A549 (cell line): ENCODE results near the gene IGF1. TPM values are rescaled to one million over a fixed set of nuclear protein-coding genes. Genes with fewer than 3 reads are reported as not detected.
A peak's percentile ranks its signal among the peaks of the same experiment; 100 is the strongest.

Source experiments
- ATAC-seq, 2 experiments: fragments of 200-7000 bp in 1 of 2; fragments of >200 bp in 1 of 2; cut with Nextera tagmentation in 1 of 2; cut with Tn5 transposase in 1 of 2; 3 replicates each; pipeline versions ENCODE4 v1.8.0 to v1.9.1; 2018 to 2020; ENCODE audit warnings: mild to moderate bottlenecking in 1 of 2, moderate library complexity in 1 of 2
- CTCF ChIA-PET: fragments of 300-600 bp; sonication (Branson Sonifier 250); formaldehyde crosslinking; extraction: SDS; loops from one replicate; lab custom pipeline; 2021; ENCODE audit warnings: antibody characterized with exemption, inconsistent platforms; lab: Yijun Ruan, JAX
- POLR2A ChIA-PET: fragments of 350-600 bp; formaldehyde crosslinking; extraction: SDS; loops from one replicate; lab custom pipeline; 2021; ENCODE audit warnings: antibody characterized with exemption, inconsistent platforms; lab: Yijun Ruan, JAX
- DNase-seq, 2 experiments: peaks; one replicate each; pipeline versions ENCODE4 v3.0.0 to v3.0.0-alpha.2; 2011 to 2016; ENCODE audit warnings: low read depth in 1 of 2, low spot score in 1 of 2
- FAIRE-seq: peaks from 2 replicates; lab custom pipeline; 2011; peaks lifted over from hg19 to GRCh38; lab: Jason Lieb, UNC
- H3K27ac ChIP-seq, 2 experiments: fragments of >200 bp; sonication (Bioruptor Twin); formaldehyde crosslinking; 3 replicates each; pipeline ENCODE4 v1.5.1; 2016 to 2017
- H3K4me1 ChIP-seq: fragments of >200 bp; sonication (Bioruptor Twin); formaldehyde crosslinking; 3 replicates; pipeline ENCODE4 v1.6.1; 2016
- H3K4me2 ChIP-seq: fragments of >200 bp; sonication (Bioruptor Twin); formaldehyde crosslinking; 3 replicates; pipeline ENCODE4 v1.6.1; 2016
- H3K4me3 ChIP-seq: fragments of >200 bp; sonication (Bioruptor Twin); formaldehyde crosslinking; 3 replicates; pipeline ENCODE4 v1.5.1; 2016
- H3K9me3 ChIP-seq: fragments of >200 bp; sonication (Bioruptor Twin); formaldehyde crosslinking; 3 replicates; pipeline ENCODE4 v1.6.1; 2016
- CEBPB ChIP-seq, 2 experiments: fragments of >200 bp in 1 of 2; sonication (Bioruptor Twin) in 1 of 2; formaldehyde crosslinking in 1 of 2; IDR thresholded peaks; 2 replicates each; pipeline ENCODE4 v1.6.1; 2012 to 2016
- CHD2 ChIP-seq: fragments of 150-350 bp; IDR thresholded peaks from 2 replicates; pipeline ENCODE4 v1.6.1; 2014; ENCODE audit warnings: low read length; ENCODE audit not compliant: partially characterized antibody
- CTCF ChIP-seq: fragments of >200 bp; sonication (Bioruptor Twin); formaldehyde crosslinking; IDR thresholded peaks from 3 replicates; pipeline ENCODE4 v1.5.1; 2016
- EHMT2 ChIP-seq: fragments of 200-600 bp; sonication (generic); IDR thresholded peaks from 2 replicates; pipeline ENCODE4 v1.6.1; 2016; ENCODE audit warnings: antibody characterized with exemption, low read depth, mild to moderate bottlenecking, moderate library complexity
- ELK1 ChIP-seq: fragments of 150-350 bp; IDR thresholded peaks from 2 replicates; pipeline ENCODE4 v1.6.1; 2014; ENCODE audit warnings: low read depth, mild to moderate bottlenecking, low read length
- FOSL2 ChIP-seq, 2 experiments: fragments of 450-650 bp in 1 of 2; fragments of >200 bp in 1 of 2; sonication (Bioruptor Twin) in 1 of 2; formaldehyde crosslinking; IDR thresholded peaks; 2 replicates each; pipeline versions ENCODE4 v1.5.0 to v1.6.1; 2016 to 2020; ENCODE audit warnings: mild to moderate bottlenecking in 1 of 2, moderate library complexity in 1 of 2
- HES2 ChIP-seq: fragments of >200 bp; sonication (Bioruptor Twin); formaldehyde crosslinking; IDR thresholded peaks from 2 replicates; pipeline ENCODE4 v1.6.1; 2016
- HOXB13 ChIP-seq: fragments of 250-450 bp; sonication (Bioruptor Pico); IDR thresholded peaks from 2 replicates; pipeline ENCODE4 v1.5.0; 2020; ENCODE audit warnings: low read depth, mild to moderate bottlenecking, moderate library complexity
- KDM5A ChIP-seq: fragments of 200-600 bp; sonication (generic); IDR thresholded peaks from 2 replicates; pipeline ENCODE4 v1.6.1; 2016; ENCODE audit warnings: antibody characterized with exemption, mild to moderate bottlenecking
- NPAS2 ChIP-seq: fragments of 250-450 bp; sonication (Bioruptor Pico); IDR thresholded peaks from 2 replicates; pipeline ENCODE4 v1.8.0; 2022; ENCODE audit warnings: mild to moderate bottlenecking, moderate library complexity, borderline replicate concordance
- NR3C1 ChIP-seq: fragments of >200 bp; sonication (Bioruptor Twin); formaldehyde crosslinking; IDR thresholded peaks from 3 replicates; pipeline ENCODE4 v1.6.1; 2017
- POLR2A ChIP-seq: IDR thresholded peaks from 2 replicates; pipeline ENCODE4 v1.6.1; 2012; ENCODE audit warnings: mild to moderate bottlenecking, low read length
- RAD21 ChIP-seq, 2 experiments: fragments of >200 bp in 1 of 2; sonication (Bioruptor Twin) in 1 of 2; formaldehyde crosslinking in 1 of 2; IDR thresholded peaks in 1 of 2; conservative IDR thresholded peaks in 1 of 2; 2 replicates in 1 of 2; 3 replicates in 1 of 2; pipeline ENCODE4 v1.6.1; 2012 to 2018; ENCODE audit warnings: inconsistent platforms in 1 of 2
- REST ChIP-seq: fragments of 200-600 bp; sonication (generic); IDR thresholded peaks from 2 replicates; pipeline ENCODE4 v1.6.1; 2016; ENCODE audit warnings: antibody characterized with exemption, mild to moderate bottlenecking, moderate library complexity
- TP53 ChIP-seq: fragments of 250-450 bp; sonication (Bioruptor Pico); IDR thresholded peaks from 2 replicates; pipeline ENCODE4 v1.5.0; 2021; ENCODE audit warnings: mild to moderate bottlenecking, moderate library complexity
- ZC3H11A ChIP-seq: fragments of 450-650 bp; IDR thresholded peaks from 2 replicates; pipeline ENCODE4 v1.6.1; 2014; ENCODE audit warnings: antibody characterized with exemption, mild to moderate bottlenecking
- ZNF302 ChIP-seq: fragments of 250-450 bp; sonication (Bioruptor Pico); IDR thresholded peaks from 2 replicates; pipeline ENCODE4 v1.9.0; 2021; ENCODE audit warnings: inconsistent platforms, mild to moderate bottlenecking, moderate library complexity
- ZSCAN20 ChIP-seq: fragments of 250-450 bp; sonication (Bioruptor Pico); IDR thresholded peaks from 2 replicates; pipeline ENCODE4 v1.8.0; 2022; ENCODE audit warnings: mild to moderate bottlenecking, moderate library complexity
- WGBS: methylation state at CpG from one replicate; pipeline ENCODE4 v1.1.6; 2017; ENCODE audit errors: missing lambda C conversion rate; 5-methylcytosine and 5-hydroxymethylcytosine counted together
- polyA plus RNA-seq, 4 experiments: library from polyadenylated mRNA; depleted of rRNA in 3 of 4; stranded (reverse); fragments of >200 nt; fragmentation: RNase III in 1 of 4; extraction: RNeasy Plus Mini Kit Qiagen cat#74134 plus additional on column Dnase treatment in 1 of 4; gene quantifications; 2 replicates in 3 of 4; 3 replicates in 1 of 4; pipeline ENCODE4 v1.2.3, GENCODE V29; 2011 to 2017

IGF1 gene
- polyA plus RNA-seq, 2 of the 4 experiments (the other 2 are of a cell fraction) = 0.16 TPM; not detected in 1

- POLR2A ChIA-PET = no interaction called here
- TF ChIP-seq CEBPB (IDR thresholded peaks at IDR 0.05) (no peak), ZC3H11A (no peak), ZSCAN20 (CRISPR knock-in tag) (no peak), ZNF302 (CRISPR knock-in tag) (no peak), EHMT2 (no peak), ELK1 (no peak), KDM5A (no peak), NR3C1 (no peak), CHD2 (no peak), RAD21 (conservative IDR thresholded peaks at IDR 0.05 in 1 of 2, IDR thresholded peaks at IDR 0.05 in 1 of 2) (no peak), CTCF (no peak), POLR2A (no peak), FOSL2 (IDR thresholded peaks at IDR 0.05) (no peak), FOSL2 (CRISPR knock-in tag; IDR thresholded peaks at IDR 0.05) (no peak), NPAS2 (no peak), REST (no peak)
- TF ChIP-seq, all 56 proteins: peak for 0
- no peak for FAIRE-seq
- no peak overlapping the region for H3K4me2 ChIP-seq
- no peaks in the 10 kb centered on the region for H3K9me3 ChIP-seq
- no peak for DNase-seq
- no peak for ATAC-seq
- 33% methylated on average over 5 of the region's 5 CpGs for WGBS
- no peaks in the 10 kb centered on the region for H3K4me1 ChIP-seq
- CTCF ChIA-PET = no interaction called here
- no peak overlapping the region for H3K27ac ChIP-seq
- no peak overlapping the region for H3K4me3 ChIP-seq
Observed at GRCh38 chr12:102459314-102459713, 21.0 kb downstream of the IGF1 start.

GRCh38 chr12:102454808-102455760, 25.3 kb downstream of the IGF1 start:
- Histone ChIP-seq H3K4me2 (no peak overlapping the region), H3K4me1 (no peaks in the 10 kb centered on the region), H3K4me3 (no peak overlapping the region), H3K27ac (no peak overlapping the region), H3K9me3 (no peaks in the 10 kb centered on the region)
- ChIA-PET CTCF (no interaction called here), POLR2A (no interaction called here)
- ATAC-seq (no peak), DNase-seq (no peak), FAIRE-seq (no peak)
- TF ChIP-seq CHD2 (no peak), HES2 (no peak), TP53 (CRISPR knock-in tag) (no peak), CEBPB (IDR thresholded peaks at IDR 0.05) (peak in 1 of 2 experiments; percentile 9; a peak in 1 of 4 replicates), HOXB13 (no peak)
- WGBS = 42% methylated on average over 4 of the region's 4 CpGs
